Activated T-cell treated with anti-CD3 and anti-CD28 coated beads, Interleukin-2, amount 50 U/mL, for 48 hours (primary cell): ENCODE results near the gene ENO4.

Experiments
- DNase-seq, 2 experiments: peaks; one replicate each; pipeline ENCODE4 v3.0.0-alpha.2; 2020

The ENO4 gene

DNA sequence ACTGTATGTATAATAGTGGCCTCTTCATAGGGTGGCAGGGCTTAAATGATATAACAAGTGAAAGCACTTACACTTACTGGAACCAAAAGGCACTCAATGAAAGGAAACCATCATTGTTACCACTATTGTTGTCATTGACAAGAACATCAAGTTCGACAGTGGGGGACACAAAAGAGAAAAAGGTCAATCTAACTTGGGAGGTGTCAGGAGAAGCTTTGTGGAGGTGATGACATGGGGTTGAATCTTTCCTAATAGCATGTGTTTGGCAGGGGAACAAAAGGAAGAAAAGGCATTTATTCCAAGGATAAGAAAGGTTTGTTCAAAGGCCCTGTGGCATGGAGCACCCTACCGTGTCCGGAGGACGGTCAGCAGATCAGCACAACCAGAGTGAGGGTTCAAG is 18.2 kb upstream of the ENO4 start:
- DNase-seq: no peak

DNA sequence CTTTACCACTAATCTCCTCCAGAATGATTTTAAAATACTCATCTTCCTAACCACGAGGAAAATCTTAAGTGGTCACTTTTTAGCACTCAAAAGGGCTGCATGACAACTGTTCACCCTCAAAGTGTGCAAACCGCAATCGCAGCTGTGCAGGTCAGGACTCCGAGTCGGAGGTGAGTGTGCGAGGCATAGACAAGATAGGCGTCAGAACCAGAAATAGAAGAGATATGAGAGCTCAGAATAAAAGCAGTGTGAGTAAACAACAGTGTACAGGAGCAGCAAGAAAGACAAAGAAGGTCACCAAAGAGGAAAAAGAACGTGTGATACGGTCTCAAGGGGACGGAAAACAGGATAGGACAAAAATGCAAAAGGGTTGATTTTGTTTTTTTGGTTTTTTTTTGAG is 17.5 kb upstream of the ENO4 start:
- no peak for DNase-seq

DNA sequence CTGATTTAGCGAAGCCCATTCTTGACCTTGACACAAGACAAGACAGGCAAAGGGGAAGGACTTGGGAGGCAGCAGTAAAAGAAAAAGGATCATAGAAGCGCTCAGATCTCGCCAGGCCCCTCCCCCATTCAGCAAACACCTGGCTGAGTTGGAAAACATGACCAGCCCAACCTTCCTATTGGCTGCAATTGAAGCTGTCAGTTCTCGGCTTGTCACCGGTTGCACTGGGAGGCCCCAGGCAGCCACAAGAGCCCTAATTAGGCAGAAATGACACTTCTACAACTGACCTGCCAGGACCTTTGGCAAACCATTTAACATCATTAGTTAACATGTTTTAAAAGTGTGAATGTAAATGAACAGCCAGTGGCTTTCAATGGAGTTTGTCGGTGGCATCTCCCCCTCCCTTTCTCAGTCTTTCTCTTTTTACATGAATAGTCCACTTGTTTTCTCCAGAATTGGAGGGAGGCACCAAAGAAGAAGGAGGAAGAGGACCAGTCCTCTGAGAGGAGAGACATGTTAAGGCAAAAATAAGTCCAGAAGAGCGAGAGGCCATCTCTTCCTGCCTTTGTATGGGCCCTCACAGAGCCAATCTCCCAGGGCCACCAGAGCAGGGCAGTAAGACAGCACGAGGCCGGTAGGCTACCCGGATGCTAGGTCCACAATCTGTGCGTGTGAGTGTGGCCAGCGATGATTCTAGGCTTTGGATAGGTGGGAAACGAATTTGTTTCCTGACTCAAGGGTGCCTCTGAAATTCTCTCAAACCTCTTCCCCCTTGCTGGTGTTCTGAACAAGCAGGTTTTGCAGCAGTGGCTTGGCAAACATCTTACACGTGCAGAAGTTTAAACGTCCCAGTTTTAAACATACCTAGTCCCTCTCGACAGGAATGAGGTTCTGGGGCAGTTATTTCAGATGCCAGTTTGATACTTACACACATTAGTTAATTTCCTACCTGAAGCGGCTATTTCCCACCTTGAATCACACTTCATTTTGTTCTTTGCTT is 15.0 kb upstream of the ENO4 start:
- DNase-seq: no peak

DNA sequence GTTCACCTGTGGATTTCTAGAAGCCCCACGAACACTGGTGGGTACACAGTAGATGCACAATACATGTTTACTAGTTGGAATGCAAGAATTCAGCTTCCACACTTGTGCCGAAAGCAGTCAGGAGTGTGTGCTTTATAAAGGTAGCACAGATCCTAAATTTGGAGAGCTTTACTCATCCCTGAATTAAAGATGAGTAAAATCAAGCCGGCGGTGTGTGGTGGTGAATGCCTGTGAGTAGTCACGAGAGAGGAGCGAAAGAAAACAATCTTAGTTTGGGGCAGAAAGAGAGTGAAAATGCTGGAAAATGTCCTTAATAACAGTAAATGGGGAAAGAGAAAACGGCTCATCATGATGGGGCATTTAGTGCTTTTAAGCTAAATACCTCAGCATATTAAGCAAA is 13.6 kb upstream of the ENO4 start:
- DNase-seq: no peak

DNA sequence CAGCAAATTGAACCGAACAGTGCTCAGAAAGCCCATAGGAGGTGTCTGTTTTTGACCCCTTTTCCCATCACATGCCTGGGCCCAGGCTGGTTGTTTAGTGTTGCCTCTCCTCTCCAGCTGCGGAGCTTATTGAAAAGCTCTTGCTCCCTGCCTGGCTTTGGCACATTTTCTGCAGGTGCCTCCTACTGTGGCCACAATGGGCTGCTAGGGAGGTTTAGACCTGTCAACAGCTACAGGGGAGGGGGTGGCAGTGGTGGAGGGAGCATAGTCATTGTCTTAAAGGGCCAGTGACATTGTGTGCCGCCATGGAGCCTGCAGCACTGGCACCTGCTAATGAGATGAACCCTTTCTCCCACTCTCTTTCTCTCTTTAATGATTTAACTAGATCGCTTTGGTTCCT is 13.2 kb upstream of the ENO4 start:
- no peak for DNase-seq

DNA sequence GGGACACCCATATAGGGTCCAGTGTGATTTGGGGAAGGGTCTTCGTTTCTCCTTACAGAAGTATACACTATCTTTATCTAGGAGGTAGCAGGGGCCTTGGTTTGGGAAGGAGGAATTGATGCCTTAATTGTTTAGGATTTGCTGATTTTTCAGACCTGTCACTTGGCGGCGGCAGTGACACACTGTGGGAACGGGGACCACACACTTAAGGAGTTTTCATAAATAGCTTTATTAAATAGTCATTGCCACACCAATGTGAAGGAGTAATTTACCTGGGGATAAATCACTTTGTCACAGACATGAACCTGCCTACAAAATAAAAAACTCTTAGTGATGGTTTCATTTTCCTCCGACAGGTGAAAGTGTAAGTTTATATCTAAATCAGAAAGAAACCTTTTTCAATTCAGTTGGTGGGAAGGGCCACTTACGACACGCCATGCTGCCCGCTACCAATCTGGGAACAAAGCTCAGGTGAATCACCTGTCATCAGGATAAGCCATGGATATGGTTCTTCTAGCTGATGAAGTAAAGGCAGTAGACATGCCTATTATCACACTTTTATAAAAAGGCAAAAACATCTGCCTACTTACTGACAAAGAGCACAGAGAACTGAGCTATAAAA is 12.3 kb upstream of the ENO4 start:
- DNase-seq: no peak

DNA sequence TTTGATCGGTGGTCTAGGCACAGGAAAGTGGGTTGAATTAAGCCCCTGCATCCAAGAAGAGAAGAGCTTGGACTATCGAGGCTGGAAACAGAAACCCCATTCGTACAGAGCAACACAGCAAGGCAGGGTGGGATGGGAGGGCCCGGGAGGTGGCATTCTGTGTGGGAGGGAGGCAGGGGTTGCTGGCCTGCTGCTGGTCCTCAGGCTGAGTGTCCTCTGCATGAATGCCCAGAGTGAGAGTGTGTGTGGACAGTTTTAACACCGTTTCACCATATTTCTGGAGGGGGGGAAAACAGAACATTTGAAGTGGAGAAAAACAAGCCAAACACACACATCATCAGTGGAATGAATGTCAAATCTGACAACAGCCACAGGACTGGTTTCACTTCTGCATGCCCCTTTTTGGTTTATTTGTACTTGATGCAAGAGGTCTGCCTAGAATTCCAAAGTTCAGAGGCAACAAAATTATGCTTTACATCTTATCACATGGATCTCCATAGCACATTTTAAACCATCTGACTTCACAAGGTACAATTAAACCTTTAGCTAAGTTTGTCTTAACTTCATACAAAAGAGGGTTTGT is 11.1 kb upstream of the ENO4 start:
- DNase-seq: no peak

DNA sequence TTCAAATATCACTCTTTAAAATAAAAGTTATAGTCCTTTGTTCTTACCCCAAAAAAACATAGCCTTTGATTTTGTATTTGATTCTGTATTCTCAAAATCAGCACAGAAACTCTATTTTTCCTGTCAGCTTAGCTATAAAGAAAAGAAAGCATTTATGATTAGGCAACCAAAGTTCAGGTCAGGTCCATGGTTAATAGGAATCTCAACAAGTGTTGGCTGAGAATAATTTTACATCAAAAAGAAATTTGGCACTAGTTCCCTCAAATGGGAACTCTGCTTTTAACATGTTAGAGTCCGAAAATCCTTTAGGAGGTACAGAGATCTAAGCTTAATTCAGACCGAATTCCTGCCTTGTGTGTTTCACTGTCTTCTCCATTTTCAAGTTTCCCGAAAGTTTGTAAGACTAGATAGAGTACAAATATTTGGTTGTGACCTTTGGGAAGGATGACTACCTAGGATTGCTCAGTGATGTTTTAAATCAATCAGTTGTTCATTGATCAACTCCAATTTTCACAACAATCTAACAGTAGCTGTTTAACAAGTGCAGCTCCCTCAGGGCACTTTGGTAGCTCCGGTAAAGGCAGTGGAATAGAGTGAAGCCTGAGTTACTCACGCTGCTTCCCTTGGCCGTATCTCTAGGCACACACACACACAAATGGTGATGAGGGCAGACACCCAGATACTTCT is 8.8 kb upstream of the ENO4 start:
- DNase-seq: no peak

DNA sequence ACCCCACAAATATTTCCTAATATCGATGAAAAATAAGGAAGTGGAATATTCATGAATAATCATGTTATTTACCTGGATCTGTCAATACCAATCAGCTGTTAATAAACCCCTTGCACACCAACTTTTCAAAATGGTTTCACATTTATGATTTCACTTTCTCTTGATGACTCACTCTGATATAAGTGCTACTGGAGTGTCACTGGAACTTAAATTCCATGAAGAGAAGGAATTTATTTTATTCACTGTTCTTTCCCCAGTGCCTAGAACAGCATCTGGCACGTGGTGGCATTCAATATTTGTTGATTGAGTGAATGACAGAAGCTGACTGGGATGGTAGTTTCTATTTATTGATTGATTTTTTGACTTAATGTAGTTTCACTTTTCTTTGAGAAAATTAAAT is 3.5 kb upstream of the ENO4 start:
- DNase-seq: no peak

DNA sequence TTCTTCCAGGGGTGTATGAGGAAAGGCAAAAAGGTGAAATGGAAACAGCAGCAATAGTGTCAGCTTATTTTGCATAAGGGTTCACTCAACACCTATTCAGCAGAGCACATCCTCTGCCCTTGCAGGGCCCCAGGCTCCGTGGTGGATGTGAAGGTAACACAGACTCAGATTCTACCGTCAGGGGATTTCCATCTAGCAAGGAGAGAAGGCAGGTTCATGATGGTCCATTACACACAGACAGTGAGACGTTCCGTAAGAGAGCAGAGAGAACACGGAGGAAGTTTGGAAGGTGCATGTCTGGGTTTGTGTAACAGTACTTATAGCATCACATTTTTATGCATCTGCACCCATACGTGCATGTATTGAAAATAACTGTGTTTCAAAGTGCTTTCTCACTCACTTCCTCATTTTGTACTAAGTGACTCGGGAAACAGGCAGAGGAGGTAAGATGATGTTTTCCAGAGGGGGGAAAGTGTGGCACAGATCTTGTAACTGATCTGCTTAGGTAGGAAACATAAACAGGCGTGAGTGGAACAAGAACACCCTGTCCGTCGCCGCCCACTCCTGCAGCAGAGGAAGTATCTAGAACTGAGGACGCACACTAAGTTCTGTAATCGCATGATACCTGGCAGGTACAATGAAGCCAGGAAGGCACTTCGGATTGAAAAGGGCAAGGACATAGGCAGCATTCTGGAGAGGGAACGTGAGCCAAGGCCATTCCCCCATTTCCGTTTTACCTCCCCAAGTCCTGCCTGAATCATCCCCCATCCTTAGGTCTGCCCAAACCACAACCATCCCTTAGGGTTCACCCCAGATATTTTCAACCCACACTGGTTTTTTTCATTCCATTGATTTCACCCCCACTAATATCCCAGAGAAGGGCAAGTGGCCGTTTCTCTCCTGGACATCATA is 1.0 kb upstream of the ENO4 start:
- no peak for DNase-seq

DNA sequence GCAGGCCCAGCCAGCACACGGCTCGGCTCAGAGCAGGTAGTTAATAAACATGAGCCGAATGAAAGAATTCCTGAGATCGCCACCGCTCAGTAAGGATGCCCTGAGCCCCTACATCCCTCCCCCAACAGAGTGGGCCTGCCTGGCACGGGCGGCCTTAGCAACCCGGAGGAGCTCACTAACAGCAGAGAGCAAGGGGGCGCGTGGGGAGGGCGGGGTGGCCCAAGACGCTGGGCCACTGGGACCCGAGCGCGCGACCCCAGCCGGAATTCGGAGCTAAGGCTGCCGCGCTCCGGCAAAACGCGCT is 403 bp upstream of the ENO4 start:
- DNase-seq: no peak

DNA sequence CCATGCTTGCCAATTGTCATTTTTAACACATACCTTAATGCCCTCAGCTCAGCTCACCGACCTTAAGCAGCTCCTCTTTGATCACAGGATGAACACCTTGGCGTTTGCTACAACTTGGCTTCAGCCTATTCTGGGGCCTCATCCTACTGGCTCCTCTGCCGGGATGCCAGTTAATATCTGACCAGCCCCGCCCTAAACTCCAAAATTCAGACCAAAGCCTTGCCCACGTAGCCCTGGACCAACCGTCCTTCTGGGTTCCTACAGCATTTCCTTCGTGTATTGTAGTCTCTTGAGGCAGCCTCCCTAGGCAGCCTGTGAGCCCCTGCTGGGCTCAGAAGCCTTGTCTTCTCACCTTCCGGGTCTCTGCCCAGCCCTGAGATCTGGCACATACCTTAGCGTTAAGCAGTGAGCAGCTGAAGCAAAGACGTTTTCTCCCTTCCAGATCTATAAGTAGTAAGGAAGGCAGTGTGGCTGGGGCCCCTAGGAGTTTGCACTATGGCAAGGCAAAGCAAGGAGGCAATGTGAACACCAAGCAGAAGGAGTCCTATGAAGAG is 836 bp downstream of the ENO4 start:
- no peak for DNase-seq

DNA sequence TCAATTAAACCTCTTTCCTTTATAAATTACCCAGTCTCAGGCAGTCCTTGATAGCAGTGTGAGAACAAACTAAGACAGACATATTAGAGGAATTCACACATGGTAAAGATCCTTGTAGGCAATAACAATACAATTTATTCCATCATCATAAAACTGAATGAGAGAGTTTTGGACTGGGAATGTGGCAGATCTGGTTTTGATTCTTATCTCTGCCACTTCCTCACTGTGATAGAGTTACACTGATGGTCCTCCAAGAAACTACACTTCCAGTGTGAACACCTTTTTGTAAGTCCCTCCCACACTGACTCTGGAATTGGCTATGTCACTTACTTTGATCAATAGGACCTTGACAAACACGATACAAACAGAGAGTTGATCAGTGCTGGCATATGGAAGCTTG is 2.9 kb downstream of the ENO4 start:
- no peak for DNase-seq

DNA sequence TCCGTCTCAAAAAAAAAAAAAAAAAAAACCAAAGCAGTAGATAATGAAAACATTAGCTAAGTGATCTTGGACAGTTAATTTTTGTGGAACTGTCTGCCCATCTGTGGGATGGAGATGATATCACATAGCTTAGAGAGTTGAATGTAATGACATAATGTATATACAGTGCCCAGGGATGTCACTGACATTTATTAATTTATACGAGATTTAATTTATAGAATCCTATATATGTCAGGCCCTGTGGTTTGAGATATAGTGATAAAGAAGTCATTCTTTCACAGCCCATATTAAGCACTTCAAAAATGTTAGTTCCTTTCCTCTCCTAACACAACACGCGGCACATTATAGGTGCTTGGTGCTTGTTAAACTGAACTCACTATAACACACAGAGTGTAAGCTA is 4.0 kb downstream of the ENO4 start:
- no peak for DNase-seq

DNA sequence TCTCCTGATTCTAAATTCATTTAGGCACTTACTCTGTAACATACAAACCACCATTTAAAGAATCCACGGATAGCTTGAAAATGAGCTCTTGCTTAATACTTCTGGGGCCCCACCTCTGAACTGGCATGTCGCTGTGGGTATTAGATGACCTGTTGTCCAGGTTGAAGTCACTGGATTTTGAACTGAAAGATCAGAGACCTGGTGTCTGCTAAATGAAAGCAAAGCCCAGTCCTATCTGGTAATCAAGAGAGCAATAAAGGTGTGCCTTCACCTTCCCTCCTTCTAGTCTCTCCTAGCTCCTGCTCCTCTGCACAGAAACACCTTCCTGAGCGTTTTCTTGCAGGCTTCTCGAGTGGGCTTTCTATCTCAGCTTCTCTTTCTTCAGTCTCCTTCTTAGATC is 4.4 kb downstream of the ENO4 start:
- DNase-seq: no peak

DNA sequence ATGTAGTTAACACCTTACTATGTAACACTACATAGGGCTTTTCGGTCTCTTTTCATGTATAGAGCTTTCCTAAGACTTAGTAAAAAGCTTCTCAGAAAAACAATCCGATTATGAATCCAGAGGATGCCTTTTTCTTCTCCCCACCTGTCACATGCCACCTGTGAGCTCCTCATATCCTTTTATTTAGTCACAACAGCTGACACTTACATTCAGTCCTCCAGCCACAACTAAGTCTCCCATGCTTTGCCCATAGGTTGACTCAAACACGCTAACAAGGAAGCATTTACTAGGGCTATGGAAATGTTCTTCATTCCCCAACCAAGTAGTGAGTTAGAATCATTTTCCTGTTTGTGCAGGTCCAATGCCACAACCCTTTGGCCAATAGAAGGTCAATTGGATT is 7.9 kb downstream of the ENO4 start:
- no peak for DNase-seq

DNA sequence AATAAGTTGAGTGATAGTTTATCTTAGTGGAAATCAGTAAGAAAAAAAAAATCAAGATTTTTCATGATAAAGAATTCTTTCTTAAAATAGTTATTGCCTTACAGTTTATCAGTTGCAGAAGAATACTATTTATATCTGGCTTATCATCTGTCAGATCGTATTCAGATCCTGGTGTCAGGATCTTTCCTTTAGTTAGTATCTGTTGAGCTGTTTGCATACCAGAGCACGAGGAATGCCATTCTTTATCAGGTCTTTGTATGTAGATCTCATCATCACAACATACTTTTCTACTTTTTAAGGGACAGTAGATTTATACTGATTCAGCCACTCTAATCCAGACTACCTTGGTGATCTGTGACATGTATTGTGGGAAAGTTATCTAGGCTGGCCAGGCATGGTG is 12.5 kb downstream of the ENO4 start:
- DNase-seq: no peak

DNA sequence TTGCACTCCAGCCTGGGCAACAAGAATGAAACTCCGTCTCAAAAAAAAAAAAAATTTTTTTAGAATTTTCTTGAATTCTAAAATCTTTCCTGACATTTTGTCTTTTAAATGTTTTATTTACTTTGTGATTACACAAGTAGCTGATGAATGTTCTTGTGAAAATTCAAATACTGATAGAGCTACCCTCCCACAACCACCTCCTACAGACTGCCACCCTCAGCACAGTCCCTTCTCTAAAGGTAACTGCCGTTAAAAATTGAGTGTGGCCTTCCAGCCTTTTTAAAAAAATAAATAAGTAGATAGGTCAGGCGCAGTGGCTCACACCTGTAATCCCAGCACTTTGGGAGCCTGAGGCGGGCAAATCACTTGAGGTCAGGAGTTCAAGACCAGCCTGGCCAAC is 15.1 kb downstream of the ENO4 start:
- no peak for DNase-seq

DNA sequence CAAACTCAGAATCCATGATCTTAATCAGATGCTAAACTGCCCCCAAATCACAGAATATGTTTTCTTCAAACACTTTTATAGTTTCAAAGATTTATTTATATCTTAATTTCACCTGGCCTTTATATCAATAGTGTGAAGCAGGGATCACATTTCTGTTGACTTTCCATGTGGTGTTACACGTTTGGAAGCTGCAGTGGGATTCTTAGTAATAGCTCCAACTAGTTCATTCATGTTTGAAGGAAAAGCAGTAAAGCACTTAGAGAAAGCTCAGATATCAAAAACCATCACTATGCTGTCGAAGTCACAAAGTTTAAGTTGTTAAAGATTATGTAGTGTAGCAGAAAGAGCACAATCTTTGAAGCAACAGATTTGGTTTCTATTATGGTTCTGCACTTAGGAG is 16.8 kb downstream of the ENO4 start:
- DNase-seq: no peak

DNA sequence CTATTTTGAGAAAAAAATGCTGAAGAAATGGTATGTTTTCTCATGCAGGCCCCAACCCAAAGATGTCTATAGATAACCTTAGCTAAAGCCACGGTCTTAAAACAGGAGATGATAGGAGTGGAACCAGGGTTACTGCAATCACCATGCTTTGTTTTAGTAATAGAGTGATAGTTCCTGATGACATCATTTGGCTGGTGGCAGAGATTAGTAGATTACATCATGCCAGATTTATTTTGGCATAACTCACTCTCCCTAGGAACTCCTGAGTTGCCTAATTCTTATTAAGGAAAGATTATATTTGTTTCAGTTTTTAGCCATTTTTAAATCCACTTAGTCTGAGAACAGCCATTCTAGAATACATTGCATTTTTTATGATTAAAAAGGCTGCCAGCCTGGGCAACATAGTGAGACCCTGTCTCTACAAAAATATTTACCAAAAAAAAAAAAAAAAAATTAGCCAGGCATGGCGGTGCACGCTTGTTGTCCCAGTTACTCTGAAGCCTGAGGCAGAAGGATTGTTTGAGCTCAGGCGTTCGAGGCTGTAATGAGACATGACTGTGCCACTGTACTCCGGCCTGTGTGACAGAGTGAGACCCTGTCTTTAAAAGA is 17.8 kb downstream of the ENO4 start:
- DNase-seq: no peak

DNA sequence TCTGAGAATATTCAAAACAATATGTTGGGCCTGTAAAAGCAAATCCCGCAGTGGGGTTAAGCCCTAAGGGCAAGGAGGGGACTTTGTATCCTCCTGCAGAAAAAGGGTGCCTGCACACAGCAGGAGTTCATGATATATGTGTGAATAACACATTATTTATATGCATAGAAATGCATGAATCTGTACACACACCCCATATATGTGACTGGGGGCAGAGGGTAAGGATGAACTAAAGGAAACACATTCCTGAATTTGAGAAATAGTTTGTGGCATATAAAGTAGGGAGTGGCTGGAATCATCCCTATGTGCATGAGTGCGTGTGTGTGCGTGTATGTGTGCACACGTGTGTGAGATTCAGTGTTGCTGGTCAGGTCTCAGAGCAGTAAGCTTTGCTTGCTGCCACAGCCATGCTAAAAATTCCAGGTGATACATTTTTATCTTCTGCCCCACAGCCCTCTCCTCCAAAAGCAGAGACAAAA is 18.9 kb downstream of the ENO4 start:
- DNase-seq: no peak

DNA sequence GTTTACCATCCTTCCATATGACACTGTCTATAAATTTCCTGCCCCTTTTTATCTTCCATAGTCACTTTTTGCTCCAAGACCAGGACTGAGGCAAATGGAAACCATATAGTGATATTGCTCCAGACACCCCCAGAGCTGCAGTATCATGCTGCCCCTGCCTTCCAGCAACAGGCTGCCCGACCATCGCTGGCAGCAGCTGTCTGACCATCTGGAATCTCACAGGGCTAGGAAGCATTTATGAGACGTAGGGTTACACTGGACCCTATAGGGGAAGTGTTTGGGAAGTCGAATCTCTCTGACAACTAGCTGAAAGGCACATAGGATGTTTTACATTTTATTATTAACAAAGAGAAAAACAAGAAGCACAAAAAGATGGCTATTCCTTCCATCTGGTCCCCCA is 19.4 kb downstream of the ENO4 start:
- no peak for DNase-seq
